HG02938 (cell line): ENCODE results near the gene TRABD.
"Not testable (repeated sequence)": the region's sequence is repeated elsewhere in the genome, so short reads cannot be mapped to it uniquely, and the experiment has no call there.

Experiments
- ATAC-seq: cut with Tn5 transposase; IDR thresholded peaks from one replicate; pipeline ENCODE4 v1.9.1; 2021; ENCODE audit warnings: mild to moderate bottlenecking, moderate library complexity; ENCODE audit not compliant: unreplicated experiment

Gene TRABD

GRCh38 chr22:50151571-50152537, 33.9 kb upstream of the TRABD start:
- no peak for ATAC-seq

GRCh38 chr22:50153056-50153755, 32.5 kb upstream of the TRABD start:
- no peak for ATAC-seq

GRCh38 chr22:50153756-50154140, 32.0 kb upstream of the TRABD start:
- no peak for ATAC-seq

GRCh38 chr22:50157709-50158375, 27.9 kb upstream of the TRABD start:
- ATAC-seq = no peak

GRCh38 chr22:50160947-50161346, 24.8 kb upstream of the TRABD start:
- ATAC-seq = no peak

- no peak for ATAC-seq
Measured at GRCh38 chr22:50161508-50162390, 24.0 kb upstream of the TRABD start.

GRCh38 chr22:50162391-50162956, 23.2 kb upstream of the TRABD start:
- no peak for ATAC-seq

GRCh38 chr22:50165436-50166123, 20.1 kb upstream of the TRABD start:
- ATAC-seq = no peak

GRCh38 chr22:50167689-50168489, 17.8 kb upstream of the TRABD start:
- no peak for ATAC-seq

- ATAC-seq = not testable (repeated sequence)
Measured at GRCh38 chr22:50168490-50169180, 17.1 kb upstream of the TRABD start.

GRCh38 chr22:50169181-50169759, 16.4 kb upstream of the TRABD start:
- ATAC-seq = no peak

GRCh38 chr22:50169774-50170341, 15.9 kb upstream of the TRABD start:
- ATAC-seq = no peak

- no peak for ATAC-seq
Measured at GRCh38 chr22:50170453-50171318, 15.0 kb upstream of the TRABD start, which contains the start of gene PANX2. Gene PANX2, plus strand, starts transcription at chr22:50170731. Its CDS starts 0 bp downstream, at chr22:50170731.

- no peak for ATAC-seq
Measured at GRCh38 chr22:50171319-50171964, 14.3 kb upstream of the TRABD start.

GRCh38 chr22:50171965-50172421, 13.7 kb upstream of the TRABD start:
- ATAC-seq = no peak
